Measurements from ENCODE around the gene ERC1.

GRCh38 chr12:1197264-1198018 is 206.4 kb downstream of the ERC1 start:
- TF ChIP-seq CTCF (IDR thresholded peaks at IDR 0.05; ENCODE audit: low read depth, low read length, poor library complexity, severe bottlenecking): no peak
- TF ChIP-seq EZH2phosphoT487 (IDR thresholded peaks at IDR 0.05; ENCODE audit: borderline replicate concordance, low read length): no peak

Measured in DOHH2 (cell line).